H1 (cell line): Measurements from ENCODE around the gene BTBD8. TPM values are rescaled to one million over a fixed set of nuclear protein-coding genes. Genes with fewer than 3 reads are reported as not detected.

ENCODE experiments used
- CTCF ChIA-PET: fragments of 300-600 bp; sonication (Branson Sonifier 250); formaldehyde crosslinking; loops from one replicate; lab custom pipeline; 2021; ENCODE audit not compliant: partially characterized antibody; lab: Charles Lee
- POLR2A ChIA-PET: fragments of 300-600 bp; sonication (Branson Sonifier 250); formaldehyde crosslinking; loops from one replicate; lab custom pipeline; 2021; ENCODE audit warnings: inconsistent platforms; ENCODE audit not compliant: partially characterized antibody; lab: Charles Lee
- DNase-seq, 2 experiments: peaks; one replicate each; pipeline versions ENCODE4 v3.0.0 to v3.0.0-alpha.2; 2010 to 2022; ENCODE audit warnings: low spot score in 2 of 2, low read depth in 1 of 2, mixed read lengths in 1 of 2
- FAIRE-seq: peaks from 2 replicates; lab custom pipeline; 2011; peaks lifted over from hg19 to GRCh38; lab: Jason Lieb, UNC
- H2AFZ ChIP-seq: 2 replicates; pipeline ENCODE4 v1.8.1; 2012; ENCODE audit warnings: low read length, inconsistent platforms
- H2AK5ac ChIP-seq: 2 replicates; pipeline ENCODE4 v1.6.1; 2013; ENCODE audit warnings: low read depth, low read length
- H2BK120ac ChIP-seq: replicated peaks from 2 replicates; pipeline ENCODE3; 2013; ENCODE audit warnings: low read depth, low read length, inconsistent platforms
- H2BK12ac ChIP-seq: 2 replicates; pipeline ENCODE4 v1.6.1; 2013; ENCODE audit warnings: low read depth, low read length
- H2BK15ac ChIP-seq: 2 replicates; pipeline ENCODE4 v1.6.1; 2013; ENCODE audit warnings: low read length
- H2BK20ac ChIP-seq: 2 replicates; pipeline ENCODE4 v1.6.1; 2013; ENCODE audit warnings: low read length
- H2BK5ac ChIP-seq: 2 replicates; pipeline ENCODE4 v1.6.1; 2013; ENCODE audit warnings: low read depth, low read length
- H3K14ac ChIP-seq: 2 replicates; pipeline ENCODE4 v1.6.1; 2013; ENCODE audit warnings: inconsistent platforms; ENCODE audit not compliant: insufficient read length
- H3K18ac ChIP-seq: 2 replicates; pipeline ENCODE4 v1.6.1; 2013; ENCODE audit warnings: low read length; ENCODE audit errors: extremely low read depth
- H3K23ac ChIP-seq: 2 replicates; pipeline ENCODE4 v1.6.1; 2013; ENCODE audit warnings: inconsistent platforms; ENCODE audit not compliant: insufficient read length
- H3K23me2 ChIP-seq: 2 replicates; pipeline ENCODE4 v1.6.1; 2013; ENCODE audit warnings: low read depth, low read length
- H3K27ac ChIP-seq: 2 replicates; pipeline ENCODE4 v1.6.1; 2011; ENCODE audit warnings: low read depth, low read length, inconsistent platforms
- H3K27me3 ChIP-seq, 4 experiments: replicated peaks in 1 of 4; 1 replicate in 1 of 4; 2 replicates in 3 of 4; pipeline versions ENCODE4 v1.6.1 to v1.8.1; 2011 to 2013; ENCODE audit warnings: low read length in 3 of 4, mild to moderate bottlenecking in 3 of 4, inconsistent platforms in 2 of 4, mixed read lengths in 2 of 4, moderate library complexity in 1 of 4; ENCODE audit not compliant: control insufficient read depth in 3 of 4, insufficient read depth in 3 of 4; ENCODE audit errors: extremely low read depth in 1 of 4
- H3K36me3 ChIP-seq, 4 experiments: 2 replicates each; pipeline versions ENCODE4 v1.6.1 to v1.8.1; 2011 to 2013; ENCODE audit warnings: mild to moderate bottlenecking in 4 of 4, low read length in 3 of 4, moderate library complexity in 2 of 4, control low read depth in 1 of 4, inconsistent platforms in 1 of 4; ENCODE audit not compliant: insufficient read depth in 4 of 4, control insufficient read depth in 2 of 4
- H3K4ac ChIP-seq: replicated peaks from 2 replicates; pipeline ENCODE3; 2013; ENCODE audit warnings: low read length, low read depth, mixed read lengths, inconsistent platforms; ENCODE audit not compliant: insufficient read length
- H3K4me1 ChIP-seq, 4 experiments: replicated peaks in 1 of 4; 1 replicate in 1 of 4; 2 replicates in 3 of 4; pipeline versions ENCODE4 v1.6.1 to v1.8.1; 2011 to 2013; ENCODE audit warnings: low read length in 3 of 4, inconsistent platforms in 2 of 4, mixed read lengths in 1 of 4; ENCODE audit not compliant: insufficient read depth in 4 of 4, control insufficient read depth in 3 of 4
- H3K4me2 ChIP-seq, 2 experiments: 2 replicates each; pipeline versions ENCODE4 v1.6.1 to v1.8.1; 2011 to 2013; ENCODE audit warnings: low read depth in 2 of 2, low read length in 2 of 2, control low read depth in 1 of 2, inconsistent platforms in 1 of 2, mild to moderate bottlenecking in 1 of 2; ENCODE audit not compliant: insufficient read depth in 1 of 2
- H3K4me3 ChIP-seq, 4 experiments: fragments of 200-600, 300-600 bp in 1 of 4; sonication (generic), shearing (Covaris generic), sonication (Bioruptor Twin) in 1 of 4; 2 replicates each; pipeline versions ENCODE4 v1.5.1 to v1.8.1; 2011 to 2016; ENCODE audit warnings: low read length in 4 of 4, low read depth in 3 of 4, control low read depth in 2 of 4, inconsistent platforms in 2 of 4, mild to moderate bottlenecking in 2 of 4, mixed read lengths in 1 of 4, moderate library complexity in 1 of 4; ENCODE audit not compliant: insufficient read depth in 2 of 4; ENCODE audit errors: extremely low read depth in 1 of 4
- H3K56ac ChIP-seq: replicated peaks from 2 replicates; pipeline ENCODE3; 2013; ENCODE audit warnings: low read depth, mild to moderate bottlenecking, mixed read lengths, low read length, inconsistent platforms; ENCODE audit not compliant: insufficient read length
- H3K79me1 ChIP-seq: 2 replicates; pipeline ENCODE4 v1.6.1; 2013; ENCODE audit warnings: low read depth, low read length, control low read depth
- H3K79me2 ChIP-seq, 2 experiments: 2 replicates each; pipeline versions ENCODE4 v1.6.1 to v1.8.1; 2012 to 2013; ENCODE audit warnings: low read length in 2 of 2, mild to moderate bottlenecking in 2 of 2, inconsistent platforms in 1 of 2; ENCODE audit not compliant: insufficient read depth in 2 of 2, control insufficient read depth in 1 of 2
- H3K9ac ChIP-seq, 4 experiments: replicated peaks in 1 of 4; 1 replicate in 1 of 4; 2 replicates in 3 of 4; pipeline versions ENCODE4 v1.6.1 to v1.8.1; 2011 to 2013; ENCODE audit warnings: low read depth in 3 of 4, low read length in 3 of 4, control low read depth in 2 of 4, mild to moderate bottlenecking in 2 of 4, moderate library complexity in 2 of 4, inconsistent platforms in 1 of 4; ENCODE audit errors: extremely low read depth in 1 of 4
- H3K9me3 ChIP-seq, 2 experiments: 2 replicates each; pipeline versions ENCODE4 v1.6.1 to v1.8.1; 2012 to 2013; ENCODE audit warnings: mild to moderate bottlenecking in 2 of 2, moderate library complexity in 2 of 2, control low read depth in 1 of 2, inconsistent platforms in 1 of 2, low read depth in 1 of 2, low read length in 1 of 2, mixed read lengths in 1 of 2; ENCODE audit not compliant: insufficient read depth in 2 of 2
- H4K20me1 ChIP-seq, 2 experiments: replicated peaks in 1 of 2; 2 replicates each; pipeline versions ENCODE3 to v1.8.1; 2011 to 2013; ENCODE audit warnings: inconsistent platforms in 2 of 2, low read length in 2 of 2, mild to moderate bottlenecking in 1 of 2; ENCODE audit not compliant: insufficient read depth in 2 of 2, control insufficient read depth in 1 of 2
- H4K5ac ChIP-seq: 2 replicates; pipeline ENCODE4 v1.6.1; 2013; ENCODE audit warnings: low read length, low read depth, mixed read lengths, inconsistent platforms; ENCODE audit not compliant: insufficient read length
- H4K8ac ChIP-seq: 2 replicates; pipeline ENCODE4 v1.8.0; 2013; ENCODE audit warnings: mild to moderate bottlenecking, moderate library complexity, low read length, inconsistent platforms; ENCODE audit not compliant: insufficient read depth; ENCODE audit errors: extremely low read depth
- H4K91ac ChIP-seq: replicated peaks from 2 replicates; pipeline ENCODE3; 2013; ENCODE audit warnings: low read length, mixed read lengths, inconsistent platforms; ENCODE audit not compliant: insufficient read length
- CHD1 ChIP-seq: IDR thresholded peaks from 2 replicates; pipeline ENCODE4 v1.6.1; 2012; ENCODE audit warnings: low read depth, low read length, improper control_type of control experiment
- CREB1 ChIP-seq: IDR thresholded peaks from 2 replicates; pipeline ENCODE4 v1.6.1; 2012; ENCODE audit warnings: inconsistent platforms
- JUND ChIP-seq: IDR thresholded peaks from 2 replicates; pipeline ENCODE4 v1.6.1; 2011; ENCODE audit warnings: mild to moderate bottlenecking, improper control_type of control experiment, low read length
- KDM1A ChIP-seq: fragments of 200-600, 300-600 bp; sonication (generic); IDR thresholded peaks from 2 replicates; pipeline ENCODE4 v1.7.1; 2016; ENCODE audit warnings: mild to moderate bottlenecking, low read length, borderline replicate concordance
- SIN3A ChIP-seq, 2 experiments: IDR thresholded peaks in 1 of 2; conservative IDR thresholded peaks in 1 of 2; 2 replicates each; pipeline ENCODE4 v1.6.1; 2011 to 2012; ENCODE audit warnings: low read length in 2 of 2, improper control_type of control experiment in 1 of 2, low read depth in 1 of 2, mild to moderate bottlenecking in 1 of 2
- WGBS, 2 experiments: shearing (Covaris generic) in 1 of 2; methylation state at CpG; one replicate each; pipeline versions ENCODE4 v1.1.6 to v1.1.7; 2013 to 2015; ENCODE audit warnings: low lambda C conversion rate in 2 of 2, mixed read lengths in 2 of 2, inconsistent platforms in 1 of 2, low coverage in 1 of 2, missing lambda C conversion rate in 1 of 2; ENCODE audit not compliant: insufficient replicate concordance in 2 of 2, insufficient coverage in 1 of 2, insufficient read length in 1 of 2; ENCODE audit errors: extremely low coverage in 1 of 2, missing lambda C conversion rate in 1 of 2; 5-methylcytosine and 5-hydroxymethylcytosine counted together
- polyA plus RNA-seq, 7 experiments: library from polyadenylated mRNA; depleted of rRNA in 3 of 7; stranded (reverse) in 5 of 7; unstranded in 2 of 7; fragments of >200 nt in 5 of 7; fragments of 200-250 nt in 2 of 7; gene quantifications; 1 replicate in 5 of 7; 2 replicates in 1 of 7; 4 replicates in 1 of 7; pipeline versions ENCODE4 v1.2.1 to v1.2.3, GENCODE V29; 2011 to 2013; ENCODE audit warnings: missing spikeins in 2 of 7, mixed read lengths in 2 of 7
- total RNA-seq: library from RNA; stranded (reverse); fragmentation: NEBNext Ultra II Directional; extraction: Animal tissue kit (Norgen Biotek cat#: 25700); gene quantifications from 2 replicates; pipeline ENCODE4 v1.2.1, GENCODE V29; 2021

Gene BTBD8
- total and polyA plus RNA-seq, 2 of the 8 experiments (the other 6 are each of a cell fraction or from before 2014, with no cell fraction given) = 0.44 to 2.5 TPM

DNA sequence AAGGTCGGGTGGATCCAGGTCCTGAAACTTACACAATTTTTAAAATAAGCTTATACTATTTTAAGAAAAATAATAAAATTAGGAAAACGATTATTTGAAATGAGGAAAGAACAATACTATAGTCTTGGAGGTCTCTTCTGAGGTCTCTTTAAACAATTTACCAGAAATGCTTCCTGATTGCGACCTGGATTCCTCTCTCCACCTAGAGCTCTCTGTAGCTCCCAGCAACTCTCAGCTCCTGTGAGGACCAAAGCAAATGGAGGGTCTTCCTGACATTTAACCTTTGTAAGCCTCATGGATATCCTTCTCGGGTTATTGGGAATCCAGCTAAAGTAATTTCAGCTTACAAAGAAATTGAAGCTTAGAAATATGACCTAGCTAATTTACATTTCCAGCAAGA lies 886 bp downstream of the BTBD8 start:
- DNase-seq = no peak
- no peaks in the 10 kb centered on the region for H3K4me1 ChIP-seq
- CTCF ChIA-PET = interaction anchor here (0.9 kb wide), 2 partner anchors 11 to 668 kb away, joined by 3 read pairs; no protein-coding TSS in a partner anchor
- H3K9me3 ChIP-seq = peaks cover 6 to 9% of the 10 kb centered on the region in 2 experiments
- H3K4ac ChIP-seq = no peak overlapping the region
- H4K5ac ChIP-seq = peak overlapping the region; percentile 89
- H3K23ac ChIP-seq = no peak overlapping the region
- H2BK15ac ChIP-seq = no peak overlapping the region
- no peak overlapping the region for H2BK120ac ChIP-seq
- peak overlapping the region; percentile 62 to 82 (median 81) for H3K4me3 ChIP-seq
- H3K79me1 ChIP-seq = no peaks in the 10 kb centered on the region
- peak overlapping the region; percentile 55 for H3K18ac ChIP-seq
- no peaks in the 10 kb centered on the region for H3K79me2 ChIP-seq
- 0 out of 2 replicates have a peak, but pooled peaks cover 2% of the 10 kb centered on the region for H3K23me2 ChIP-seq
- H3K36me3 ChIP-seq = 0 out of 8 replicates have a peak, but pooled peaks cover 0 to 2% (median 0%) of the 10 kb centered on the region in 4 experiments
- no peaks in the 10 kb centered on the region for H3K27me3 ChIP-seq
- peak overlapping the region; percentile 71 to 91 for H3K4me2 ChIP-seq
- no peak overlapping the region for H3K56ac ChIP-seq
- H4K91ac ChIP-seq = no peak overlapping the region
- TF ChIP-seq CREB1 (no peak), CHD1 (no peak), KDM1A (peak; percentile 87), SIN3A (conservative IDR thresholded peaks at IDR 0.05 in 1 of 2, IDR thresholded peaks at IDR 0.05 in 1 of 2; ENCODE audit: low read depth in 1 of 2, low read length in 2 of 2) (no peak), JUND (no peak)
- TF ChIP-seq, all 59 proteins: peak for 1
- no peak overlapping the region for H4K8ac ChIP-seq
- H3K9ac ChIP-seq = peak overlapping the region in 3 of 4 experiments; percentile 76 to 84 (median 80); a peak in 6 of 7 replicates
- no peak for FAIRE-seq
- peak overlapping the region; percentile 98 for H2AFZ ChIP-seq
- no peak overlapping the region for H2BK20ac ChIP-seq
- no peak overlapping the region for H2AK5ac ChIP-seq
- 0 out of 2 replicates have a peak overlapping the region, but pooled peaks have one; percentile 1 for H2BK5ac ChIP-seq
- POLR2A ChIA-PET = interaction anchor here (0.8 to 1.5 kb wide), 7 partner anchors 12 to 542 kb away, joined by 3 to 4 read pairs (median 3); partner anchors contain the start of genes GLMN and RPAP2
- H3K27ac ChIP-seq = peak overlapping the region; percentile 89
- H3K14ac ChIP-seq = no peak overlapping the region
- 42% methylated on average over 4 of the region's 4 CpGs; no CpG with 5 or more reads in 1 of the 2 experiments for WGBS, 2 experiments
- no peak overlapping the region for H2BK12ac ChIP-seq
- H4K20me1 ChIP-seq = no peaks in the 10 kb centered on the region
